Measurements from ENCODE around the gene STX18. TPM values are rescaled to one million over a fixed set of nuclear protein-coding genes. Genes with fewer than 3 reads are reported as not detected.

The STX18 gene
- total RNA-seq, 1 experiment from 2014 or later = 20.9 TPM

- no peak overlapping the region for H2AFZ ChIP-seq (ENCODE audit: low read length)
- no peak for DNase-seq
- TF ChIP-seq CTCF (conservative IDR thresholded peaks at IDR 0.05) = no peak
- no peak overlapping the region for H3K18ac ChIP-seq (ENCODE audit: insufficient read length, low read depth, low read length)
- no peak overlapping the region for H3K27ac Mint-ChIP-seq
- H4K20me1 ChIP-seq (ENCODE audit: control insufficient read depth, insufficient read depth, insufficient read length) = no peaks in the 10 kb centered on the region
- no peak overlapping the region for H3K14ac ChIP-seq (ENCODE audit: insufficient read depth, low read length)
- no peak overlapping the region for H2AK5ac ChIP-seq (ENCODE audit: insufficient read length, low read length)
- H3K9me3 Mint-ChIP-seq = no peaks in the 10 kb centered on the region
- H3K79me2 ChIP-seq (ENCODE audit: insufficient read depth, low read length) = no peaks in the 10 kb centered on the region
- no peak overlapping the region for H4K91ac ChIP-seq (ENCODE audit: insufficient read length, low read depth, low read length)
- no peak overlapping the region for H3K4ac ChIP-seq (ENCODE audit: low read depth, low read length)
- no peak overlapping the region for H2BK120ac ChIP-seq (ENCODE audit: low read depth, low read length, poor library complexity, severe bottlenecking)
- H4K8ac ChIP-seq (replicated peaks; ENCODE audit: insufficient read length, low read depth, low read length) = no peak overlapping the region
- no peak overlapping the region for H3K4me3 Mint-ChIP-seq
- no peak overlapping the region for H2BK15ac ChIP-seq (ENCODE audit: low read depth, low read length)
- H2BK20ac ChIP-seq (ENCODE audit: low read depth, low read length, poor library complexity, severe bottlenecking) = no peak overlapping the region
- peaks cover 9 to 25% (median 10%) of the 10 kb centered on the region in 3 experiments; a peak in 5 of 7 replicates for H3K36me3 Mint-ChIP-seq (ENCODE audit: insufficient read depth in 1 of 3, low read depth in 3 of 3)
- H3K4me2 ChIP-seq (ENCODE audit: insufficient read depth, insufficient read length, low read length) = no peak overlapping the region
- no peaks in the 10 kb centered on the region for H3K79me1 ChIP-seq (ENCODE audit: insufficient read depth, low read depth, low read length, poor library complexity, severe bottlenecking)
- peaks cover 0 to 9% of the 10 kb centered on the region in 2 experiments; a peak in 2 of 4 replicates for H3K4me1 Mint-ChIP-seq
- H3K27ac ChIP-seq (ENCODE audit: insufficient read length, low read depth, low read length) = no peak overlapping the region
- no peak overlapping the region for H2BK5ac ChIP-seq (ENCODE audit: insufficient read length, low read length)
- H3K27me3 Mint-ChIP-seq (ENCODE audit: low read depth) = peaks cover 2% of the 10 kb centered on the region; the same call in 1 of the 2 replicates
- H3K9ac ChIP-seq (ENCODE audit: extremely low read depth, insufficient read length, low read length) = no peak overlapping the region
- no peak overlapping the region for H3K56ac ChIP-seq (ENCODE audit: insufficient read length, low read depth, low read length)
- WGBS (ENCODE audit: extremely low coverage, insufficient read length, low lambda C conversion rate) = no CpG with 5 or more reads among the region's 3 CpGs
- H3K4me1 ChIP-seq (ENCODE audit: insufficient read depth, low read length) = peaks cover 4% of the 10 kb centered on the region; the same call in 1 of the 2 replicates
- H4K5ac ChIP-seq (ENCODE audit: insufficient read length, low read depth, low read length) = no peak overlapping the region
- H3K23ac ChIP-seq (ENCODE audit: insufficient read length, low read depth, low read length) = no peak overlapping the region
- no peaks in the 10 kb centered on the region for H3K9me3 ChIP-seq (ENCODE audit: control insufficient read depth, low read depth, low read length)
- H3K27me3 ChIP-seq (ENCODE audit: insufficient read depth, low read length) = no peaks in the 10 kb centered on the region
- H3T11ph ChIP-seq (ENCODE audit: low read length) = no peak overlapping the region
- H3K23me2 ChIP-seq (ENCODE audit: insufficient read length, low read depth, low read length, poor library complexity, severe bottlenecking) = no peaks in the 10 kb centered on the region
- H2BK12ac ChIP-seq (ENCODE audit: insufficient read length, low read depth, low read length) = no peak overlapping the region
Observed at GRCh38 chr4:4560136-4560535, 18.3 kb upstream of the STX18 start.
